GM21515 (cell line): ENCODE measurements around the gene CCDC89.
"Not testable (repeated sequence)": the region's sequence is repeated elsewhere in the genome, so short reads cannot be mapped to it uniquely, and the experiment has no call there.

ENCODE experiments used
- ATAC-seq: cut with Tn5 transposase; IDR thresholded peaks from one replicate; pipeline ENCODE4 v1.9.1; 2021; ENCODE audit not compliant: unreplicated experiment

The CCDC89 gene

DNA sequence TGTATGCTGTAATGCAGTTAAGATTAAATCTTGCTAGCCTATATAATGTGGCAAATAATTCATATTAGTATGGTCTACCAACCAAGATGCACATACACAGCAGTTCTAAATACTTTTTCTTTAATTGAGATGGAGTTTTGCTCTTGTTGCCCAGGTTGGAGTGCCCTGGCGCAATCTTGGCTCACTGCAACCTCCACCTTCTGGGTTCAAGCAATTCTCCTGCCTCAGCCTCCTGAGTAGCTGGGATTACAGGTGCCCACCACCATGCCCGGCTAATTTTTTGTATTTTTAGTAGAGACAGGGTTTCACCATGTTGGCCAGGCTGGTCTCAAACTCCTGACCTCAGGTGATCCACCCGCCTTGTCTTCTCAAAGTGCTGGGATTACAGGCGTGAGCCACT lies 31.7 kb downstream of the CCDC89 start:
- not testable (repeated sequence) for ATAC-seq

- ATAC-seq: no peak
Observed at GRCh38 chr11:85652786-85653447, 33.1 kb downstream of the CCDC89 start.

- no peak for ATAC-seq
Observed at GRCh38 chr11:85651118-85651517, 34.9 kb downstream of the CCDC89 start.

GRCh38 chr11:85647604-85648299 lies 38.2 kb downstream of the CCDC89 start, which contains the start of gene TMEM126A:
Gene TMEM126A, plus strand, starts transcription at chr11:85647967. Its CDS starts 2,289 bp downstream, at chr11:85650256.
- peak; percentile 100 for ATAC-seq

- ATAC-seq: peak; percentile 10
Observed at GRCh38 chr11:85647078-85647477, 38.9 kb downstream of the CCDC89 start.

GRCh38 chr11:85643191-85643614 lies 42.8 kb downstream of the CCDC89 start:
- no peak for ATAC-seq

DNA sequence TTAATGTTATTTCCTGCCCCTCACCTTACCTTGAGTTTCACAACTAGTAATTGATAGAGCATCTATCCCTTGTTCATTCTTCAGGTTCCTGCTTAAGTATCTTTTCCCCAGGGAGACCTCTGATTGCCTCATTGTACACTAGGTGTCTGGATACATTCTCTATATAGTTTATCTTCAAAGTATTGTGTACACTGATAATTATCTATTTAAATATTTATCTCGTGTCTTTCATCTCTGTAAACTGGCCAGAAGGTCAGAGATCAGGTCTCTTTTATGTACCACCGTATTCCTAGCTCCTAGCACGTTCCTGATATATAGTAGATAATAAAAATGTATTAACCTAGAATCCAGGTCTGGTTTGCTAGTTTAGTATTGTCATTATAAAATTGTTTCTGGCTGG lies 51.2 kb downstream of the CCDC89 start:
- ATAC-seq: no peak
